Amygdala (tissue), 56 donors: ENCODE data around the gene MEG3.

Source experiments
- DNase-seq, 56 donors: peaks; one replicate each; lab custom pipeline; 2025; lab: John Stamatoyannopoulos, UW

The MEG3 gene

DNA sequence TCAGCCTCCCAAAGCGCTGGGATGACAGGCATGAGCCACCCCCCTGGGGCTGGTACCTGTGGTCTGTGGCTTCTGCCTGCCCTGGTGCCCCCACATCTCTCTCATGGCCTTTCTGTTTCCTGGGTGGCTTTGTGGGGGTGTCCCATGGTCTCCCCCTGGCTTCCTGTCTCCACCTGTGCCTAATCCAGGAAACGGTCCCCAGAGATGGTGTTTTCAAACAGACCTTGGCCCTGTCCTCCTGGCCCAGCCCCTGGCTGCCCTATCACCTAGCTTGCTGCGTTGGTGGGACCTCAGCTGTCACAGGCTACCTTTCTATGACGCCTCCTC, 18.1 kb downstream of the MEG3 start:
- no peak for DNase-seq

GRCh38 chr14:100844421-100844820, 18.5 kb downstream of the MEG3 start:
- DNase-seq, result no peak

GRCh38 chr14:100844846-100845245, 18.9 kb downstream of the MEG3 start:
- no peak for DNase-seq

DNA sequence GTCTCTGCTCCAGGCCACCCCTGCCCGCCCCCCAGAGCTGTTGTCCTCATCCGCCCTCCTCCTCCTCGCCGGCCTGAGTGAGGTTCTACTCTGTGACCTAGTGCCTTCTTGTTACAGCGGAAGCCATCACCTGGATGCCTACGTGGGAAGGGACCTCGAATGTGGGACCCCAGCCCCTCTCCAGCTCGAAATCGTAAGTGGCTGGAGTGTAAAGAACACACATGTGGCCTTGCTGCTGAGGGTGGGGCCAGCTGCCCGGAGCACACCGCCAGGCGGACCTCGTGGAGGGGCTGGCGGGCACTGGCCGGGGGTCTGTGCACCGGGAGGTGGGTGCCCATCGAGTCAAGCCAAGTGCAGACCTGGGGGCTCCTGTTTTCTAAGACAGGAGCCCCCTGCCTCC, 19.4 kb downstream of the MEG3 start:
- DNase-seq, result no peak

- DNase-seq, result peak in 1 of 56 donors; percentile 12
These were observed 20.5 kb downstream of the MEG3 start for GRCh38 chr14:100846309-100846859.

DNA sequence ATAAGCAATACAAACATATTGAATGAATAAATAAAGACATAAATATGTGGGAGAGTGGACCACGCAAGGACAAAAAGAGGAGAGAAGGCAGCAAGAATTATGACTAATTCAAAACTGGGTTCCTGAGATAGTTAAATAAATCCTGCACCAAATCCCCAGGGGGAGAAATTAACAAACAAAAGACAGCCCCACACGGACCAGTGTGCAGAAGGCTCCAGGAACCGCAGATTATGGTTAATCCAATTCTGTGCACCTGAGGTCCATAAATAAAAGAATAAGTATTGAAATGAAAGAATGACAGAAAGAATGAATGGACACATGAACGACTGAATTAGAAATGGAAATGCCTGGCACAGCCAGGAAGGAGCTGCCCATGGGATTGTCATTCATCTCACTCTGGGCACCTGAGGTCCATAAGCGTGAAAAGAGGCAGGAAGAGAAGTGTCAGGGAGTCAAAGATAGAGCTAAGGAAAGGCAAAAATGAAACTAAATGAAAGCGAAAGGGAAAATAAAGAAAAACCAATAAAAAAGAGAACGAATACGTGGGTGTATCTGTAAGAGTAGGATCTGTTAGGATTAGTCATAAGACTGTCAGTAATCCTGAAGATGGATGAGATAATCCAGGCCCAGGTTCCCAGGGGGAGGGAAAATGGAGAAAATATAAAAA, 23.3 kb downstream of the MEG3 start:
- no peak for DNase-seq

- DNase-seq, result peak in 5 of 56 donors; percentile 8 to 40 (median 27)
These were observed 25.1 kb downstream of the MEG3 start for GRCh38 chr14:100850841-100851585.

DNA sequence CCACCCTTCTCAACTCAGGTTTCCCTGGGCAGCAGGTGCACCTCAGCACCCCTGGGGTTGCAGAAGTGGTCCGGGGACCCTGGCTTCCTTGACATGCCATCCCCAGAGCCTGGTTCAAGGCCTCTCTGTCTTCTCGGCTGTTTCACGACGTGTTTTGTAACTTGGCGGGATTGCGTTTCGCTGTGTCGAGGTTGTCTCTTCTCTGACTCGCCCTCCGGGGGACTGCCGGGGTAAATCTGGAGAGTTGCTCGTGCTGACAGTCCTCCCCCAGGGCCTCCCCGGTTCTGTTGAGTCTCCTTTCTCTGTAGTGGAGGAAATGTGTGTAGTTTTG, 25.6 kb downstream of the MEG3 start:
- DNase-seq, result no peak

DNA sequence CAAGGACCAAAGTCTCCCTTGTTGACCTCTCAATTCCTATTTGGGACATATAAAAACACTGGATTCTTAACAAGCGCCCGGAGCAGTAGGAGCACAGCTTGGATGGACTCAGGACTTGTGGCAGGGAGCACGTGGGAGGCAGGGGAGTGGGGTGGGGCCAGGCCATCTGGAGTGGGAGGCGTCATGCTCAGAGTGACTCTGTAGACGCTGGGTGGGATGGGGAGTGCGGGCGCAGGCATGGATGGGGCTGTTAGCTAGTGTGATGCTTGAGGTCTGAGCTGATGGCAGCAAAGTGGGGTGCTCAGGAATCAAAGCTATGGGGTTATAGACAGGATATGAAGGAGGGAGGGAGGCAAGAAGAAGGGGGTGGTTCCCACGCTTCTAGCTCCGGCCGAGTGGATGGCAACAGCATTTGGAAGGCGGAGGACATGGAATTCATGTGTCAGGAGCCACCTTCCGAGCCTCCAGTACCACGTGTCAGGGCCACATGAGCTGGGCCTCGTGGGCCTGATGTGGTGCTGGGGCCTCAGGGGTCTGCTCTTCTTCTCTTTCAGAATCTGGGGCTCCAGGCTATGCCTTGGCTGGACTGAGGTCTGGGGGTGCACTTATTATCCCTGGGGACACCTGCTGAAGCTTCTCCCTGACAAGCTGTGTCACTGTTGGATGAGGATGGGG, 26.2 kb downstream of the MEG3 start:
- no peak for DNase-seq

- DNase-seq, result no peak
These were observed 28.5 kb downstream of the MEG3 start for GRCh38 chr14:100854435-100854834.

GRCh38 chr14:100855256-100855930, 29.5 kb downstream of the MEG3 start:
- DNase-seq, result no peak

- no peak for DNase-seq
These were observed 30.4 kb downstream of the MEG3 start for GRCh38 chr14:100856056-100856950.

- DNase-seq, result no peak
These were observed 31.5 kb downstream of the MEG3 start for GRCh38 chr14:100857233-100857922.

DNA sequence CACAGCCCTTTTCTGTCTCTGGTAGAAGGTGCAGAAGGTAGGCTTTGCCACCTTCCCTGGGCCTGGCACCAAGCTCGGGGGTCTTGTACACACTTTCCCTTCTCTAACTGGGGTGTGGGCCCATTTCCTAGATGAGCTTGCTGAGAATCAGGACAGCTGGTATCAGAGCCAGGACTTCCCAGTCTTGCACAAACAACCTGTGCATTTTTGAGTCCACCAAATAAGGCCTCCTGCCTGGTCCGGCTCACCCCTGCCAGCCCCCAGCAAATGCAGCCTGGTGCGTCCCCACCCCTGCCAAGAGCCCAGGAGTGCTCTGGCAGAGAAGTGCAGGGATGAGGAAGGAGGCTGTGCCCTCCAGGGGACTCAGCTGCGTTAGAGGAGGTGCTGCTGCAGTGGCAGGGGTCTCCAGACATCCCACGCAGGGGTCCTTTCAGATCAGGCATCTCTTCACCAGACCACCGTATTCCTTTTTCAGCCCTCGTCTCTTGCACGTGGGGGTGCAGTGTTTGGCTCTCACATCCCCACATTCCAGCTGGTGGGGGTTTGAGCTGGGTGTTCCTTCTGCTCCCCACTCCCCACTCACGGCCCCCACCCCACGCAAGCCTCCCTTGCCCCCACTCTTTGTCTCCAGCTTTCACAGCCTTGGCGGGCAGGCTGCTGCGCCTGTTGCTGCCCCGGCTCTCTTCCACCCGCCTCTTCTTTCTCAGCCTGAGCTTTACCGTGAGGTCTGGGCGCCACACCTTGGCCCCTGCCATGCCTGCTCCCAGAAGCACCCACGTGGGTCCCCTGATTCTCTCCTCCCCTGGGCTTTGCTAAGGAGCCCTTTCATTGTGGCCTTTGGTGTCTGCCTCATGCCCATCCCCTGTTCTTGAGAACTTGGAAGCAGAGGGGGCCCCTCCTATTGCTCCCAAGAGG, 32.3 kb downstream of the MEG3 start:
- no peak for DNase-seq

DNA sequence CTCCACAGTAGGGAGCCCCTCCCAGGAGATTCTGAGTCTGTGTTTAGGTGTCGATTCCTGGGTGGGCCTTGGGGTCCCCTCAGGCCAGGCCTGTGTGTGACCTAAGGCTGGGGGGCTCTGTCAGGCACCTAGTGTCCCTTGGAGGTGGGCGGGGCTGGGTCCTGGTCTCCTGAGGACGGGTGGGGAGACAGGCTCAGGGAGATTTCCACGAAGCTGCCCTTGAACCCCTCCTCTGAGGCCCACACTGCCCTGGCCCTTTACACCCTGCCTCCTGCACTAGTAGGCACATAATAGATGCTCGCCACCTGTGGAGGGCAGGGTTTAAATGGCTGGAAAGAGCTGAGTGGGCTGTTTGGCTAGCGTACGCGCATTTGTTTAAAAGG, 32.9 kb downstream of the MEG3 start:
- no peak for DNase-seq

GRCh38 chr14:100859781-100860180, 33.9 kb downstream of the MEG3 start:
- DNase-seq, result no peak

DNA sequence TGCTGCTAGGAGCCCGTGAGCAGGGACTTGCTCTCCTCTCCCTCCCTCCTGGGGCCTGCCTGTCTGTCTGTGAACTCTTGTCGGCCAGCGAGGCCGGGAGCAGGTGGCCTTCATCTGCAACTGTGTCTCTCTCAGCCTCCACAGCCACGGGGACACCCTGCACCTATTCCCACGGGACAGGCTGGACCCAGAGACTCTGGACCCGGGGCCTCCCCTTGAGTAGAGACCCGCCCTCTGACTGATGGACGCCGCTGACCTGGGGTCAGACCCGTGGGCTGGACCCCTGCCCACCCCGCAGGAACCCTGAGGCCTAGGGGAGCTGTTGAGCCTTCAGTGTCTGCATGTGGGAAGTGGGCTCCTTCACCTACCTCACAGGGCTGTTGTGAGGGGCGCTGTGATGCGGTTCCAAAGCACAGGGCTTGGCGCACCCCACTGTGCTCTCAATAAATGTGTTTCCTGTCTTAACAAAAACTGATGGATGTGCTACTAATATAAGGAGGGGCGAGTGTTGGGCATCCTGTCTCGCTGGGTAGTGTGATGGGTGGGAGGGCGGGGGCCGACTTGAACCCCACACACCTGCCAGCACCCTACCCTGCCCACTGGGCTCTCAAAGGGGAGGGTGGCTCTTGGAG, 34.8 kb downstream of the MEG3 start:
- no peak for DNase-seq
